ENCODE results near the gene AAMP. TPM values are rescaled to one million over a fixed set of nuclear protein-coding genes. Genes with fewer than 3 reads are reported as not detected.

Gene AAMP
- total and polyA plus RNA-seq, 12 donors, result 54.8 to 314 (median 110) TPM

DNA sequence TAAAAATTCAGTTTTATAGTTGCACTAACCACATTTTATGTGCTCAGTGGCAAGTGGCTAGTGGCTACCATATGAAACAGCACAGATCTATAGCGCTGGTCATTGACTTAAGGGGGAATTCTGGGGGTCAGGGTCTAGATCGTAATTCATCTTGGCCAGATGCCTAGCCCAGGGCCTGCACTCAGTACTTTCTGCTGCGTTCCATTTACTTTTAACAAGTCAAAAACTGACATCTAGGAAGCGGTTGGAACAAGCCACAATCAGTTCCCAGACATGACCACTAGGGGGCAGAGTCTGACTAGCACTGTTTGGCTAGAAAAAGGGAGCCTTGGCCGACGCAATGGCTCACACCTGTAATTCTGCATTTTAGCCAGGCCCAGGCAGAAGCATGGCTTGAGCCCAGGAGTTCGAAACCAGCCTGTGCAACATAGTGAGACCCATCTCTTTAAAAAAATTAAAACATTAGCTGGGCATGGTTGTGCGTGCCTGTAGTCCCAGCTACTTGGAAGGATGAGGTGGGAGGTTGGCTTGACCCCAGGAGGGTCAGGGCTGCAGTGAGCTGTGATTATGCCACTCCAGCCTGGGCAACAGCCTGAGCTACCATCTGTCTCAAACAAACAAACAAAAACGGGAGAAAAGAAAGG lies 31.4 kb upstream of the AAMP start:
- H3K4me1 ChIP-seq (replicated peaks in 1 of 2), result no peaks in the 10 kb centered on the region
- H3K27me3 ChIP-seq, result no peaks in the 10 kb centered on the region
- no peak for TF ChIP-seq POLR2A (IDR thresholded peaks at IDR 0.05)
- TF ChIP-seq, protein P1, sequence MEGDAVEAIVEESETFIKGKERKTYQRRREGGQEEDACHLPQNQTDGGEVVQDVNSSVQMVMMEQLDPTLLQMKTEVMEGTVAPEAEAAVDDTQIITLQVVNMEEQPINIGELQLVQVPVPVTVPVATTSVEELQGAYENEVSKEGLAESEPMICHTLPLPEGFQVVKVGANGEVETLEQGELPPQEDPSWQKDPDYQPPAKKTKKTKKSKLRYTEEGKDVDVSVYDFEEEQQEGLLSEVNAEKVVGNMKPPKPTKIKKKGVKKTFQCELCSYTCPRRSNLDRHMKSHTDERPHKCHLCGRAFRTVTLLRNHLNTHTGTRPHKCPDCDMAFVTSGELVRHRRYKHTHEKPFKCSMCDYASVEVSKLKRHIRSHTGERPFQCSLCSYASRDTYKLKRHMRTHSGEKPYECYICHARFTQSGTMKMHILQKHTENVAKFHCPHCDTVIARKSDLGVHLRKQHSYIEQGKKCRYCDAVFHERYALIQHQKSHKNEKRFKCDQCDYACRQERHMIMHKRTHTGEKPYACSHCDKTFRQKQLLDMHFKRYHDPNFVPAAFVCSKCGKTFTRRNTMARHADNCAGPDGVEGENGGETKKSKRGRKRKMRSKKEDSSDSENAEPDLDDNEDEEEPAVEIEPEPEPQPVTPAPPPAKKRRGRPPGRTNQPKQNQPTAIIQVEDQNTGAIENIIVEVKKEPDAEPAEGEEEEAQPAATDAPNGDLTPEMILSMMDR (IDR thresholded peaks at IDR 0.05), result peak; percentile 96 to 99 (median 98)
- 4 to 8% (median 6%) methylated on average over 8 to 9 of the region's 9 CpGs for WGBS, 4 donors
- intact Hi-C loops (cut with DNase I), result loop anchor here (5.0 to 10.0 kb wide), 3 partner anchors 54 to 164 kb away; partner anchors contain the start of gene CATIP (in 2 of the 2)
- no peak overlapping the region for H3K27ac ChIP-seq
- H3K36me3 ChIP-seq (replicated peaks in 1 of 2), result no peaks in the 10 kb centered on the region
- peak; percentile 86 to 97 (median 90) for DNase-seq
- no peak overlapping the region for H3K4me3 ChIP-seq
- no peaks in the 10 kb centered on the region for H3K9me3 ChIP-seq (replicated peaks in 1 of 3)

DNA sequence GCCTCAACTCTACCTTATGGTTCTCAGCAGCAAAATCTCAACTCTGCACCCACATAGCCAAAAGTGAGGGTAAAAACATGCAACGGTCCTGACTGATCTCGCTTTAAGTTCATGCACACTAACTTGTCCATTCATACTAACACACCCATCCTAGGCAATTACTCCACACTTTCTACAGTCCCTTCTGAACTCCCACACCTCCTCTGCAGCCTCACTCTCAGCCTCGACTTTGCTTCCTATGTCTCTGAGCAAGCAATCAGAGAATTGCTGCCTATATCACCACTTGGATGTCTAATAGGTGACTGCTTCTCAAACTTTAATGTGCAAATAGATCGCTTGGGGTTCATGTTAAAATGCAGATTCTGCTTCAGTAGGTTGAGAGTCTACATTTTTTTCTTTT lies 30.2 kb upstream of the AAMP start:
- Histone ChIP-seq H3K27me3 (no peaks in the 10 kb centered on the region), H3K4me1 (replicated peaks in 1 of 2) (no peaks in the 10 kb centered on the region), H3K9me3 (replicated peaks in 1 of 3) (no peaks in the 10 kb centered on the region), H3K27ac (no peak overlapping the region), H3K36me3 (replicated peaks in 1 of 2) (no peaks in the 10 kb centered on the region), H3K4me3 (no peak overlapping the region)
- intact Hi-C loops (cut with DNase I), result loop anchor here (5.0 to 10.0 kb wide), 3 partner anchors 55 to 165 kb away; partner anchors contain the start of gene CATIP (in 2 of the 2)
- no peak for TF ChIP-seq POLR2A (IDR thresholded peaks at IDR 0.05)
- TF ChIP-seq, protein P1 (IDR thresholded peaks at IDR 0.05), result no peak
- no peak for DNase-seq
- 71 to 84% (median 77%) methylated on average over 4 of the region's 4 CpGs for WGBS, 4 donors

DNA sequence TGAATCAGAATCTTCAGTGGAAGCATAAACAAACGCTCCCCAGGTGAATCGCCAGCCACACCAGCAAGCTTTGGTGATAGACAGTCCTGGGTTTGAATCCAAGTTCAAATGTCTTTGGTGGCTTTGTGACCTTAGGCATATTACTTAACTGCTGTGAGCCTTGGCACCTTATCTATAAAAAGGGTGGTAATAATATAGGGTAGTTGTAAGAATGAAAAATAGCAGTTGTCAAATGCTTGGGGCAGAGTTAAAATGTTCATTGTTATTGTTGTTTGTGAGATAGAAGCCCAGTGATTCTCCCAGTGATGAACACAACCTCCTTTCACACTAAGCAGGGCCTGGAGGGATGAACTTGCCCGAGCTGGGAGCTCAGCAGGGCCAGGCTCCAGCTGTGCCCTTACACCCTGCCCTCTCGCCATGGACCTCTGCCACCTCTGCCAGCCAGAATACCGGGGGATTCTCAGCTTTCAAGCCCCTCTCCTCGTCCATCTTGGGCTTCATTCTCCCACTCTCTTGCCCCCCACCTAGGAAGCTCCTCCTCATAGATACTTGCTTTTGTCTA lies 28.5 kb upstream of the AAMP start:
- TF ChIP-seq, protein P1 (IDR thresholded peaks at IDR 0.05), result no peak
- no peak for TF ChIP-seq POLR2A (IDR thresholded peaks at IDR 0.05)
- H3K27me3 ChIP-seq, result no peaks in the 10 kb centered on the region
- intact Hi-C loops (cut with DNase I), result loop anchor here (5.0 kb wide), 1 partner anchor 94 kb away; no protein-coding TSS in a partner anchor
- H3K9me3 ChIP-seq (replicated peaks in 1 of 3), result no peaks in the 10 kb centered on the region
- 69 to 81% (median 77%) methylated on average over 6 of the region's 6 CpGs for WGBS, 4 donors
- no peak overlapping the region for H3K27ac ChIP-seq
- H3K4me1 ChIP-seq (replicated peaks in 1 of 2), result peaks cover 0 to 13% of the 10 kb centered on the region in 2 donors
- no peak for DNase-seq
- H3K4me3 ChIP-seq, result no peak overlapping the region
- H3K36me3 ChIP-seq (replicated peaks in 1 of 2), result no peaks in the 10 kb centered on the region

DNA sequence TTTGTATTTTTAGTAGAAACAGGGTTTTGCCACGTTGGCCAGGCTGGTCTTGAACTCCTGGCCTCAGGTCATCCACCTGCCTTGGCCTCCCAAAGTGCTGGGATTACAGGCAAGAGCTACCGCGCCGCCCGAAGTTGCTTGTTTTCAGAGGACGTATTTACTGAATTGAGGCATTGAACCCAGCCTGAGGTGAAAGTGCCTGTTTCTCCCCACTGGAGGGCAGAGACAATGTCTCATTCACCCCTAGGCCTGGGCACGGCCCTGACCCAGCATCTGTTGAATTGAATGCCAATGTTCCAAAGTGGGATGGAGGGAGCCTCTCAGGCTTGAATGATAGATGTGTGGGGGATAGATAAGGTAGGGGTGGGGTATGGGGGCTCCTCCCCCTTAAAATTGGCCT lies 26.9 kb upstream of the AAMP start:
- Histone ChIP-seq H3K4me1 (replicated peaks in 1 of 2) (peaks cover 0 to 22% of the 10 kb centered on the region in 2 donors), H3K36me3 (replicated peaks in 1 of 2) (no peaks in the 10 kb centered on the region), H3K9me3 (replicated peaks in 1 of 3) (no peaks in the 10 kb centered on the region), H3K27ac (no peak overlapping the region), H3K4me3 (no peak overlapping the region), H3K27me3 (no peaks in the 10 kb centered on the region)
- intact Hi-C loops (cut with DNase I), result loop anchor here (5.0 kb wide), 1 partner anchor 95 kb away; no protein-coding TSS in a partner anchor
- TF ChIP-seq, protein P1 (IDR thresholded peaks at IDR 0.05), result no peak
- TF ChIP-seq POLR2A (IDR thresholded peaks at IDR 0.05), result no peak
- no peak for DNase-seq
- 75 to 86% (median 81%) methylated on average over 6 to 7 of the region's 7 CpGs for WGBS, 4 donors

Measured in adrenal gland (tissue), 12 donors.